BLaER1 (cell line): ENCODE results near the gene CSTPP1.

Source experiments
- H3K27ac ChIP-seq: shearing (Covaris generic); formaldehyde crosslinking; 2 replicates; pipeline ENCODE4 v1.8.1; 2022
- H3K27me3 ChIP-seq: shearing (Covaris generic); formaldehyde crosslinking; 2 replicates; pipeline ENCODE4 v1.8.1; 2022
- H3K36me3 ChIP-seq: shearing (Covaris generic); formaldehyde crosslinking; 2 replicates; pipeline ENCODE4 v1.8.1; 2022
- H3K4me1 ChIP-seq: shearing (Covaris generic); formaldehyde crosslinking; 2 replicates; pipeline ENCODE4 v1.8.1; 2022
- H3K4me2 ChIP-seq: shearing (Covaris generic); formaldehyde crosslinking; 2 replicates; pipeline ENCODE4 v1.8.1; 2022
- H3K4me3 ChIP-seq: shearing (Covaris generic); formaldehyde crosslinking; 2 replicates; pipeline ENCODE4 v1.8.1; 2022
- H3K9ac ChIP-seq: shearing (Covaris generic); formaldehyde crosslinking; 2 replicates; pipeline ENCODE4 v1.8.1; 2022
- H3K9me3 ChIP-seq: shearing (Covaris generic); formaldehyde crosslinking; 2 replicates; pipeline ENCODE4 v1.8.1; 2022
- H4K20me1 ChIP-seq: shearing (Covaris generic); formaldehyde crosslinking; 2 replicates; pipeline ENCODE4 v1.8.1; 2022
- Cebpa-rat ChIP-seq: shearing (Covaris generic); IDR thresholded peaks from 2 replicates; pipeline ENCODE4 v1.8.1; 2022

CSTPP1 gene

DNA sequence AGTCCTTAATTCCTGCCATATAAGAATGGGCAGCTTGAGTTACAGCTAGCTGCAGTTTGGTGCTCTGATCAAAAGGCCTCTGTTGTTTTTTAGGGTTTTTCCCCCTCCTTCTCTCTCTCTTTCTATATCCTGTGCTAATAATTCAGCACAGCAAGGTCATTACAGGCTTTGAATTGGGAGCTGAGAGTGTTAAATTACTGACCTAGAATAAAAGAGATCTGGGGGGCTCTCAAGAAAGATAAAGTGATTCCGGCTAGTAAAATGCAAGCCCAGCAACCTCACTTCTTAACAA, 84.9 kb downstream of the CSTPP1 start:
- Histone ChIP-seq H3K9ac (no peak overlapping the region), H3K36me3 (no peaks in the 10 kb centered on the region), H3K27me3 (no peaks in the 10 kb centered on the region), H3K4me3 (no peak overlapping the region), H3K4me1 (no peaks in the 10 kb centered on the region), H3K4me2 (no peak overlapping the region), H3K27ac (no peak overlapping the region), H3K9me3 (no peaks in the 10 kb centered on the region), H4K20me1 (no peaks in the 10 kb centered on the region)
- TF ChIP-seq Cebpa-rat: no peak

DNA sequence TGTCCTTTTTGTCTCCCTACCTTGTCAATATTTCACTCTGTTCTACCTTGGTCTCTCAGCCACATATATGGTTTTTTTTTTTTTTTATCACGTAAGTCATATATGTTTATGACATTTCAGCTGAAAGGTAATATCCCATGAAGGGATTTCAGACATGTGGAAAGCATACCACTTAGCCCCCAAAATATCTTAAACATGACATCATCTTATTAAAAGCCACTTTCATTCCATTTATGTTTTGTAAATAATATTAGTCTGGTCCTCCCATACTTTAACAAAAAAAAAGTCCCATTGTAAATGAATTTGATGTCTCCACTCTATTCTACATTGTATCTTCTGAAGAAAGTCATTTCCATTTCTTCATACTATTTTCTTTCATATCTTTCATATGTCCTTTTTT, 85.4 kb downstream of the CSTPP1 start:
- no peaks in the 10 kb centered on the region for H3K27me3 ChIP-seq
- no peaks in the 10 kb centered on the region for H3K4me1 ChIP-seq
- no peak overlapping the region for H3K27ac ChIP-seq
- no peak for TF ChIP-seq Cebpa-rat
- H4K20me1 ChIP-seq: no peaks in the 10 kb centered on the region
- no peaks in the 10 kb centered on the region for H3K9me3 ChIP-seq
- no peak overlapping the region for H3K9ac ChIP-seq
- no peaks in the 10 kb centered on the region for H3K36me3 ChIP-seq
- H3K4me3 ChIP-seq: no peak overlapping the region
- no peak overlapping the region for H3K4me2 ChIP-seq

DNA sequence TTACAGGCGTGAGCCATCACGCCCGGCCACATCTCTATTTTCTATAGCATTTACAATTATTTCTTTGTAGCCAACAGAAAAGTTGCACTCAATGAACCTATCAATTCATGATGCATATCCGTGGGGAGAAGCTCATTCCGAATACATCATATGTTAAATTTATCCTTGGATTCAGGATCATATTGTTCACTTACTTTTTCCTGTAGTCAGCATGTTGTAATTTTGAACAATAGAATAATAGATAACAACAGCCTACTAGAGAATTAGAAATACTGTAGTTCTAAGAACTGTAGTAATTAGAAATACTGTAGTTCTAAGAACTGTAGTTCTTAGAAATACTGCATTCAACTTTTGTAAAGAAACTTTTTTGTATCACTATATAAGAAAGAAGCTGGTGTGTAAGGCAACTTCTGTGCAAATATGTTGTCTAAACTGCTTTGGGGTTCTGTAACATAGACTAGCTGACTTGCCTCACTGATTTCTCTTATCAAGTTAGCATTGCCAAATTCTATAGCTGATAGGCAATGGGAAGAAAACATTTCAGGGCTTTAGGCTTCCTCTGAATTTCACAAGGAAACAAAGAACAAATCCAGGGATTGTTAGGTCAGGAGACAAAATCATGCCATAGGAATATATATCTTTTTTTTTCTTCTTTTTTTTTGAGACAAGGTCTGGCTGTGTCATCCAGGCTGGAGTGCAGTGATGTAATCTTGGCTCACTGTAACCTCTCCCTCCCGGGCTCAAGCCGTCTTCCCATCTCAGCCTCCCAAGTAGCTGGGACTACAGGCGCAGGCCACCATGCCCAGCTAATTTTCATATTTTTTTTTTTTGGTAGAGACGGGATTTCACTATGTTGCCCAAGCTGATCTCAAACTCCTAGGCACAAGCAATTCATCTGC, 91.9 kb downstream of the CSTPP1 start:
- TF ChIP-seq Cebpa-rat: no peak
- Histone ChIP-seq H3K27ac (no peak overlapping the region), H3K27me3 (no peaks in the 10 kb centered on the region), H3K9me3 (no peaks in the 10 kb centered on the region), H3K4me3 (no peak overlapping the region), H3K4me1 (no peaks in the 10 kb centered on the region), H3K9ac (no peak overlapping the region), H3K36me3 (no peaks in the 10 kb centered on the region), H4K20me1 (no peaks in the 10 kb centered on the region), H3K4me2 (no peak overlapping the region)

DNA sequence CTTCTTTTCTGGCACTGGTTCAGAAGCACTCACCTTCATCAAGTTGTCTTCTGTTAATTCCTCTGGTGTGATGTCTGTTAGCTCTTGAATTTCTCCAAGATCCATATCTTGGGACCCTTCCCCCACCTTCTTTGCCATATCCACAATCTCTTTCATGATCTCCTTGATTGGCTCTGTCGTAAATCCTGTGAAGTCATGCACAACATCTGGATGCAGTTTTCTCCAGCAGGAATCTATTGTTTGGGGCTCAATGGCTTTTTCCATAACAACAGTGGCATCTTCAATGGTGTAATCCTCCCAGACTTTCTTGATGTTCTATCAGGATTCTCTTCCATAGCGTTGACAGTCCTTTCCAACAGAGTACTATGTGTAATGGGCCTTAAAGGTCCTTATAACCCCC, 96.9 kb downstream of the CSTPP1 start:
- Histone ChIP-seq H3K27ac (no peak overlapping the region), H3K36me3 (no peaks in the 10 kb centered on the region), H3K9ac (no peak overlapping the region), H3K9me3 (peaks cover 7% of the 10 kb centered on the region; the same call in 1 of the 2 replicates), H4K20me1 (no peaks in the 10 kb centered on the region), H3K4me1 (no peaks in the 10 kb centered on the region), H3K4me3 (no peak overlapping the region), H3K27me3 (no peaks in the 10 kb centered on the region), H3K4me2 (no peak overlapping the region)
- TF ChIP-seq Cebpa-rat: no peak

DNA sequence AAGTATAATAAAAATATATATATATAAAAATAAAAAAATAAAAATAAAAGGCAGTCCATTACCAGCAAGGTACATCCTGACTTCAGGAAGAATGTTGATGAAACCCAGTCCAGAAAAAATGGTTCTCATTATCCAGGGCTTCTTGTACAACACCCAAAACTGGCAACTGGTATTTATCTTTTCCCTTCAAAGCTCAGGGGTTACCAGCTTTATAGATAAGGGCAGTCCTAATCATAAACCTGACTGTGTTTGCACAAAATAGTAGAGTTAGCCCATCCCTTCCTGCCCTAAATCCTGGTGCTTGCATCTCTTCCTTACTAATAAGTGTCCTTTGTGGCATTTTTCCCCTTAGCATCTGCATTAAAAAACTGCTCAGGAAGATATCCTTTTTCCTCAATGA, 97.5 kb downstream of the CSTPP1 start:
- Histone ChIP-seq H3K4me3 (no peak overlapping the region), H4K20me1 (no peaks in the 10 kb centered on the region), H3K4me2 (no peak overlapping the region), H3K27ac (no peak overlapping the region), H3K9ac (no peak overlapping the region), H3K36me3 (no peaks in the 10 kb centered on the region), H3K9me3 (peaks cover 7% of the 10 kb centered on the region; the same call in 1 of the 2 replicates), H3K27me3 (no peaks in the 10 kb centered on the region), H3K4me1 (no peaks in the 10 kb centered on the region)
- TF ChIP-seq Cebpa-rat: no peak

DNA sequence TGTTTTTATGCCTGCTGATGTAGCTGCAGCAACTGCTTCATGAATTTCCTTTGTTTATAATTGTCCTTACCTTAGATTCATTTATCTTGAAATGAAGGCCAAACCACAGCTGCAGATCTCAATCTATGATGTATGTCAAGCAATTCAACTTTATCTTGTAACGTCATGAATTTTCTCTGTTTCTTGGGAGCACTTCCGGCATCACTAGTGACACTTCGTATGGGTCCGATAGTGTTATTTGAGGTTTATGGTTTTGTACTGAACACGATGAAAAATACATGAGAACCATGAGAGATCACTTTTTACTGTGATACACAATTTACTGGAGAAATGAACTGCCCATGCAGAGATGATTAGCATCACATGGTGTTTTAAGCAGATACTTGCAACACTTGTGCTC, 98.5 kb downstream of the CSTPP1 start:
- Histone ChIP-seq H3K27me3 (no peaks in the 10 kb centered on the region), H3K9ac (no peak overlapping the region), H4K20me1 (no peaks in the 10 kb centered on the region), H3K27ac (no peak overlapping the region), H3K9me3 (peaks cover 7% of the 10 kb centered on the region; the same call in 1 of the 2 replicates), H3K4me2 (no peak overlapping the region), H3K4me3 (no peak overlapping the region), H3K36me3 (no peaks in the 10 kb centered on the region), H3K4me1 (no peaks in the 10 kb centered on the region)
- no peak for TF ChIP-seq Cebpa-rat

DNA sequence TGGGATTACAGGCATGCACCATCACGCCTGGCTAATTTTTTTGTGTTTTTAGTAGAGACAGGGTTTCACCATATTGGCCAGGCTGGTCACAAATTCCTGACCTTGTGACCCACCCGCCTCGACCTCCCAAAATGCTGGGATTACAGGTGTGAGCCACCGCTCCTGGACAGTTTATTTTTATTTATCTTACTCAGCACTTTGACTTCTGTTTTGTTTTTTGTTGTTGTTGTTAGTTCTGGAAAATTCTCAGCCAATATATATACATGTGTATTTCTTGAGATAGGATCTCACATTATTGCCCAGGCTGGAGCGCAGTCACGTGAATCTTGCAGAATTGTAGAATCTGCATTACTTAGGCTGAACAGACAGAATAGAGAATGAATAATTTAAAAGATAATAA, 107.6 kb downstream of the CSTPP1 start:
- Histone ChIP-seq H3K27me3 (no peaks in the 10 kb centered on the region), H3K36me3 (no peaks in the 10 kb centered on the region), H3K27ac (no peak overlapping the region), H3K4me2 (no peak overlapping the region), H4K20me1 (no peaks in the 10 kb centered on the region), H3K4me3 (no peak overlapping the region), H3K9me3 (no peaks in the 10 kb centered on the region), H3K4me1 (no peaks in the 10 kb centered on the region), H3K9ac (no peak overlapping the region)
- no peak for TF ChIP-seq Cebpa-rat

DNA sequence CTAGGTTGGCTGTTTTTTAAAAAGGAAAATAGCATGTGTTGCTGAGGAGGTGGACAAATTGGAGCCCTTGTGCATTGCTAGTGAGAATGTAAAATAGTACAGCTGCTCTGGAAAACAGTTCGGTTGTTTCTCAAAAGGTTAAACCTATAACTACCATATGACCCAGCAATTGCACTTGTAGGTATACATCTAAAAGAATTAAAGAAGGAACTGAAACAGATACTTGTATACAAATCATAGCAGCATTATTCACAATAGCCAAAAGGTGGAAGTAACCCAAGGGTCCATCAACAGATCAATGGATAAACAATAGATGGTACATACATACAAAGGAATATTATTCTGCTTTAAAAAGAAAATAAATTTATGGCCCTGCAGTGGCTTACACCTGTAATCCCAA, 111.4 kb downstream of the CSTPP1 start:
- H3K9me3 ChIP-seq: no peaks in the 10 kb centered on the region
- H3K9ac ChIP-seq: no peak overlapping the region
- no peaks in the 10 kb centered on the region for H3K4me1 ChIP-seq
- 0 out of 2 replicates have a peak, but pooled peaks cover 2% of the 10 kb centered on the region for H3K36me3 ChIP-seq
- no peak overlapping the region for H3K27ac ChIP-seq
- no peak overlapping the region for H3K4me3 ChIP-seq
- H3K4me2 ChIP-seq: no peak overlapping the region
- no peak for TF ChIP-seq Cebpa-rat
- no peaks in the 10 kb centered on the region for H3K27me3 ChIP-seq
- H4K20me1 ChIP-seq: no peaks in the 10 kb centered on the region

DNA sequence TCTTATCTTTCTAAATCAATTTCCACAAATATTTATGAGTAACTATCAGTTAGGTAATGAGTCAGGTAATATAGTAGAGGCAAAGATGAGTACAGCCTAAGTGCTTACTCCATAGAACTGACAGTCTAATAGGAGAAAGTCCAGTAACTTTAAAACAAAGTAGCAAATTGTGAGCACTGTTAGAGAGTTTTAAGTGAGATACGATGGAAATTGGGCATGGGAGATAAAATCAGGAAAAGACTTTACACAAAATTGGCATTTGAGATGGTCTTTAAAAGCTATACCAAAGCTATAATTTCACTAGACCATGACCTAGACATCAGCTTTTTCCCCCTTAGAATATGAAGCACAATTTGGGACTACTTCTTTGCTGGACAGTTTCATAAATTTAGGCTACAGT, 113.7 kb downstream of the CSTPP1 start:
- H3K4me3 ChIP-seq: no peak overlapping the region
- H3K27me3 ChIP-seq: no peaks in the 10 kb centered on the region
- H3K27ac ChIP-seq: no peak overlapping the region
- H4K20me1 ChIP-seq: no peaks in the 10 kb centered on the region
- H3K9me3 ChIP-seq: 0 out of 2 replicates have a peak, but pooled peaks cover 3% of the 10 kb centered on the region
- 0 out of 2 replicates have a peak, but pooled peaks cover 14% of the 10 kb centered on the region for H3K36me3 ChIP-seq
- TF ChIP-seq Cebpa-rat: no peak
- H3K4me2 ChIP-seq: no peak overlapping the region
- H3K9ac ChIP-seq: no peak overlapping the region
- H3K4me1 ChIP-seq: no peaks in the 10 kb centered on the region

DNA sequence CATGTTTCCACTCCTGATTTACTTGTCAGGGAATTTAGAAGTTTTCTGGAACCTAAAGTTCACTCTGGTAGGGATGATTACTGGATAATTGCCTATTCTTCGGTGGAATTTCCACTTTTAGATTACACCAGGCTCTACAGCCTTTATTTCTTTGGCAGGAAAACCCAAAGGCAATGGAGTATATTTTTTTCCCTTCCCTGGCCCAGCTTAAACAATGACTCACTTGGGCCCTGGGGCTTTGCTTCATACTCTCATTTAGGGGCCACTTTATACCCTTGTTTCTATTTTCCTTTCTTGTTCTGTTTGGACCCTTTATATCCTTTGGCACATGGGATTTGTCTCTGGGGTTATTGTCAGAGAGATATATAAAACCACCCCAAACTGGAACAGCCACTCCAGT, 114.7 kb downstream of the CSTPP1 start:
- H3K9ac ChIP-seq: no peak overlapping the region
- no peaks in the 10 kb centered on the region for H3K4me1 ChIP-seq
- no peak for TF ChIP-seq Cebpa-rat
- H3K4me3 ChIP-seq: no peak overlapping the region
- no peaks in the 10 kb centered on the region for H4K20me1 ChIP-seq
- H3K27me3 ChIP-seq: no peaks in the 10 kb centered on the region
- H3K9me3 ChIP-seq: 0 out of 2 replicates have a peak, but pooled peaks cover 3% of the 10 kb centered on the region
- H3K36me3 ChIP-seq: 0 out of 2 replicates have a peak, but pooled peaks cover 14% of the 10 kb centered on the region
- no peak overlapping the region for H3K27ac ChIP-seq
- no peak overlapping the region for H3K4me2 ChIP-seq
